GM12891 (cell line): ENCODE data around the gene UBR1.

Experiments used
- PAX5 ChIP-seq: IDR thresholded peaks from 2 replicates; pipeline ENCODE4 v1.6.1; 2011; ENCODE audit warnings: low read length, moderate library complexity, mild to moderate bottlenecking; ENCODE audit not compliant: insufficient read depth, severe bottlenecking
- POLR2A ChIP-seq: IDR thresholded peaks from 2 replicates; pipeline ENCODE4 v1.6.1; 2011; ENCODE audit warnings: low read depth, low read length, control low read depth
- POLR2AphosphoS5 ChIP-seq: IDR thresholded peaks from 2 replicates; pipeline ENCODE4 v1.6.1; 2011; ENCODE audit warnings: low read depth, low read length, control low read depth
- POU2F2 ChIP-seq: IDR thresholded peaks from 2 replicates; pipeline ENCODE4 v1.6.1; 2011; ENCODE audit warnings: low read depth, mild to moderate bottlenecking, control low read depth, low read length, moderate library complexity
- TAF1 ChIP-seq: IDR thresholded peaks from 2 replicates; pipeline ENCODE4 v1.6.1; 2011; ENCODE audit warnings: low read depth, low read length, control low read depth

DNA sequence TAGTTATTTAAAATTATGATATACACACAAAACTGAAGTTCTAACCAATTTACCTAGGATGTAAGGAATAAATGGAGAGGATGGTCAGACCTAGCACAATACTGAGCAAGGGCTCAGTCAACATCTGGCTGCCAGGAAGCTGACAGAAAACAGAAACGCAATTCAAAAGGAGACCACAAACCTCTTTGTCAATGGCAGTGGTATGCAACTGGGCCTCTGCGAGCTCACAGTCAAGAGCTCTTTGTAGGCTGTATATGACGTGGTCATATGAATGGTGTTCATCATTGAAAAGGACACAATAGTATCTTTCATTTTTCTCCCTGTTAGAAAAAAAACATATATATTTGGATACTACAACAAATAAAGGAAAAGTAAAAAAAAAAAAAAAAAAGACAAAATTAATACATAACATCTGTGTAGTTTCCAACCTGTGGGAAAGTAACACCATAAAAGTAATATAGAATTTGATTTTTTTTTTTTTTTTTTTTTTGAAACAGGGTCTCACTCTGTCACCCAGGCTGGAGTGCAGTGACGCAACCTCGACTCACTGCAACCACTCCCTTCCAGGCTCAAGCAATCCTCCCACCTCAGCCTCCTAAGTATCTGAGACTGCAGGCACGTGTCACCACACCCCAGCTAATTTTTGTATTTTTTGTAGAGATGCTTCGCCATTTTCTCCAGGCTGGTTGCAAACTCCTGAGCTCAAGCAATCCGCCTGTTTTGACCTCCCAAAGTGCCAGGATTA, 37.9 kb downstream of the UBR1 start:
- no peak for TF ChIP-seq POLR2AphosphoS5
- TF ChIP-seq TAF1, result no peak
- TF ChIP-seq POLR2A, result no peak
- no peak for TF ChIP-seq PAX5
- no peak for TF ChIP-seq POU2F2
